ENCODE data around the gene ABCF1. TPM values are rescaled to one million over a fixed set of nuclear protein-coding genes. Genes with fewer than 3 reads are reported as not detected.

ABCF1 gene
- total RNA-seq, 2 experiments from 2014 or later: 86.1 to 88.0 TPM

DNA sequence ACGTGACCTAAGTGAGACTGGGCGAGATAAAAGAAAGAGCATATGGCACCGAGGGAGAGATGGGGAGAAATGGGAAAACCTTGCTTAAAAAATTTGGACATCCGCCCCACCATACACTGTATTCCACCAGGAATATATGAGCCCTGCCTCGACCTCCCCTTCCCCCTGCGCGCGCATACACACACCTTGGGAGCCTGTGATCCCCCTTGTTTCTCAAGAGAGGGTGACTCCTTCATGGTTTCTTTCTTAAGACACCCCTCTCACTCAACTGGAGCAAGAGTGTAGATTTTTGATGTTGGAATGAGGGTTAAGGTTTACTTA, 480 bp downstream of the ABCF1 start:
- ATAC-seq (ENCODE audit: poor library complexity) (no peak), DNase-seq (no peak)
- ChIA-PET CTCF (interaction anchor here (0.9 to 2.3 kb wide), 7 partner anchors 27 to 151 kb away, joined by 3 to 17 read pairs (median 7); no protein-coding TSS in a partner anchor), POLR2A (interaction anchor here (0.6 to 3.2 kb wide), 29 partner anchors 11 to 819 kb away, joined by 3 to 106 read pairs (median 5); partner anchors contain the start of genes GNL1, MDC1, MRPS18B and PPP1R10)
- Histone ChIP-seq H3K27ac (ENCODE audit: low read depth in 1 of 2, low read length in 2 of 2) (peak overlapping the region; percentile 94 to 98), H3K27me3 (ENCODE audit: control insufficient read depth in 1 of 2, insufficient read depth in 2 of 2, low read length in 2 of 2) (no peaks in the 10 kb centered on the region), H3K36me3 (ENCODE audit: insufficient read depth, low read length) (peaks cover 13% of the 10 kb centered on the region), H3K4me1 (ENCODE audit: insufficient read depth, low read length) (peaks cover 47% of the 10 kb centered on the region), H3K4me3 (ENCODE audit: low read length) (peak overlapping the region; percentile 82), H3K9me3 (ENCODE audit: control insufficient read depth in 1 of 2, insufficient read depth in 1 of 2, low read length in 2 of 2) (no peaks in the 10 kb centered on the region)
- H3K4me1 Mint-ChIP-seq (ENCODE audit: low read depth): peaks cover 60% of the 10 kb centered on the region
- H3K27me3 Mint-ChIP-seq: no peaks in the 10 kb centered on the region
- no peaks in the 10 kb centered on the region for H3K9me3 Mint-ChIP-seq
- H3K27ac Mint-ChIP-seq: peak overlapping the region; percentile 98
- TF ChIP-seq, protein P1, sequence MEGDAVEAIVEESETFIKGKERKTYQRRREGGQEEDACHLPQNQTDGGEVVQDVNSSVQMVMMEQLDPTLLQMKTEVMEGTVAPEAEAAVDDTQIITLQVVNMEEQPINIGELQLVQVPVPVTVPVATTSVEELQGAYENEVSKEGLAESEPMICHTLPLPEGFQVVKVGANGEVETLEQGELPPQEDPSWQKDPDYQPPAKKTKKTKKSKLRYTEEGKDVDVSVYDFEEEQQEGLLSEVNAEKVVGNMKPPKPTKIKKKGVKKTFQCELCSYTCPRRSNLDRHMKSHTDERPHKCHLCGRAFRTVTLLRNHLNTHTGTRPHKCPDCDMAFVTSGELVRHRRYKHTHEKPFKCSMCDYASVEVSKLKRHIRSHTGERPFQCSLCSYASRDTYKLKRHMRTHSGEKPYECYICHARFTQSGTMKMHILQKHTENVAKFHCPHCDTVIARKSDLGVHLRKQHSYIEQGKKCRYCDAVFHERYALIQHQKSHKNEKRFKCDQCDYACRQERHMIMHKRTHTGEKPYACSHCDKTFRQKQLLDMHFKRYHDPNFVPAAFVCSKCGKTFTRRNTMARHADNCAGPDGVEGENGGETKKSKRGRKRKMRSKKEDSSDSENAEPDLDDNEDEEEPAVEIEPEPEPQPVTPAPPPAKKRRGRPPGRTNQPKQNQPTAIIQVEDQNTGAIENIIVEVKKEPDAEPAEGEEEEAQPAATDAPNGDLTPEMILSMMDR (IDR thresholded peaks at IDR 0.05): no peak
- peaks cover 46% of the 10 kb centered on the region for H3K36me3 Mint-ChIP-seq (ENCODE audit: low read depth)
- intact Hi-C loops (cut with DNase I, micrococcal nuclease): loop anchor here (1.0 to 10.0 kb wide), 9 partner anchors 14 to 1091 kb away; partner anchors contain the start of genes C6orf47 (in 1 of the 2), GNL1 (in 1 of the 2), GPANK1 (in 1 of the 2) and PRR3 (in 1 of the 2)
- H3K4me3 Mint-ChIP-seq: peak overlapping the region; percentile 100

DNA sequence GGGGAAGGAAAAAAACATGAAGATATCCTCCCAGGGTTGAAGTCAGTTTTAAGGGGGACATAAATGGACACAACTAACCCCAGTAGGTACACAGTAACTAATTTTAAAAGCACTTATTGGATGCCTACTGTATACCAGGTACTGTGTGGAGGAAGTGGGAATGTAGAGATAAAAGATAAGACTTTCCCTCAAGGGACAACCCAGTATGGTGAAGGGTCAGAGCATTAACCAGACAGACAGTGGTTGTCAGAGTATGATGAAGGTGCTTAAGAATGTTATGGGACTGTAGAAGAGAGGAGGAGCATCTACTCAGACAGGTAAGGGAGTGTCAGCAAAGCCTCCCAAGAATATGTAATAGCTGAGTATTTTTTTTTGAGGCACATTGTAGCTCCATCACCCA, 906 bp downstream of the ABCF1 start:
- Histone ChIP-seq H3K9me3 (ENCODE audit: control insufficient read depth in 1 of 2, insufficient read depth in 1 of 2, low read length in 2 of 2) (no peaks in the 10 kb centered on the region), H3K4me3 (ENCODE audit: low read length) (peak overlapping the region; percentile 82), H3K36me3 (ENCODE audit: insufficient read depth, low read length) (peaks cover 17% of the 10 kb centered on the region), H3K27ac (ENCODE audit: low read depth in 1 of 2, low read length in 2 of 2) (peak overlapping the region; percentile 94 to 98), H3K27me3 (ENCODE audit: control insufficient read depth in 1 of 2, insufficient read depth in 2 of 2, low read length in 2 of 2) (no peaks in the 10 kb centered on the region), H3K4me1 (ENCODE audit: insufficient read depth, low read length) (peaks cover 47% of the 10 kb centered on the region)
- no peak for DNase-seq
- Mint-ChIP-seq H3K4me1 (ENCODE audit: low read depth) (peaks cover 62% of the 10 kb centered on the region), H3K36me3 (ENCODE audit: low read depth) (peaks cover 50% of the 10 kb centered on the region), H3K9me3 (no peaks in the 10 kb centered on the region), H3K4me3 (peak overlapping the region; percentile 100), H3K27me3 (no peaks in the 10 kb centered on the region), H3K27ac (peak overlapping the region; percentile 98)
- intact Hi-C loops (cut with DNase I, micrococcal nuclease): loop anchor here in 1 of 2 experiments (1.0 to 10.0 kb wide), 4 partner anchors 41 to 1090 kb away; partner anchors contain the start of genes C6orf47, GPANK1, TRIM26 and TUBB
- CTCF ChIA-PET: interaction anchor here (2.0 kb wide), 1 partner anchor 30 kb away, joined by 14 read pairs; no protein-coding TSS in a partner anchor
- TF ChIP-seq, protein P1 (IDR thresholded peaks at IDR 0.05): no peak
- no peak for ATAC-seq (ENCODE audit: poor library complexity)
- POLR2A ChIA-PET: interaction anchor here (0.6 kb wide), 1 partner anchor 43 kb away, joined by 5 read pairs; no protein-coding TSS in a partner anchor

DNA sequence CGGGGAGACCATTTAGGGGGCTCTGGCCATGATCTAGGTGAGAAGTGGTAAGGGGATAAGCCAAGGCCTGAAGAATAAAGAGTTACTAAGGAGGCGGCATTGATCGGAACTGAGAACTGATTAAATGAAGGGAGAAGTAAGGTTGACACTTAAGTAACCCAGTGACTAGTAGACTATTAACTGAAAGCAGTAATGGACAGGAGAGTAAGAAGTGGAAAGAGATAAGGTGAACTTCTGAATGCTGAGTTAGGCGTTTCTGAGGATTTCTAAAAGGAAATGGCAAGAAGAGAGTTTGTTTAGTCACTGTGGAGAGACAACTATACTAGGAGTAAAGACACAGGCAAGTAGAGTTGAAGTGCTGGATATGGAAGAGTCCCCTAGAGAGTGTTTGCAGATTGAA, 1.9 kb downstream of the ABCF1 start:
- no peak overlapping the region for H3K27ac ChIP-seq (ENCODE audit: low read depth in 1 of 2, low read length in 2 of 2)
- H3K4me1 ChIP-seq (ENCODE audit: insufficient read depth, low read length): peaks cover 47% of the 10 kb centered on the region
- no peaks in the 10 kb centered on the region for H3K9me3 Mint-ChIP-seq
- intact Hi-C loops (cut with DNase I, micrococcal nuclease): loop anchor here in 1 of 2 experiments (5.0 to 10.0 kb wide), 3 partner anchors 149 to 1089 kb away; partner anchors contain the start of genes C6orf47, GPANK1, TRIM26 and TUBB
- H3K4me3 Mint-ChIP-seq: peak overlapping the region; percentile 100
- H3K36me3 Mint-ChIP-seq (ENCODE audit: low read depth): peaks cover 60% of the 10 kb centered on the region
- H3K4me1 Mint-ChIP-seq (ENCODE audit: low read depth): peaks cover 62% of the 10 kb centered on the region
- no peaks in the 10 kb centered on the region for H3K9me3 ChIP-seq (ENCODE audit: control insufficient read depth in 1 of 2, insufficient read depth in 1 of 2, low read length in 2 of 2)
- ChIA-PET CTCF (interaction anchor here (1.3 kb wide), 1 partner anchor 28 kb away, joined by 4 read pairs; no protein-coding TSS in a partner anchor), POLR2A (interaction anchor here (0.6 to 0.9 kb wide), 2 partner anchors 25 to 31 kb away, joined by 4 read pairs; no protein-coding TSS in a partner anchor)
- no peaks in the 10 kb centered on the region for H3K27me3 ChIP-seq (ENCODE audit: control insufficient read depth in 1 of 2, insufficient read depth in 2 of 2, low read length in 2 of 2)
- DNase-seq (no peak), ATAC-seq (ENCODE audit: poor library complexity) (no peak)
- peaks cover 27% of the 10 kb centered on the region for H3K36me3 ChIP-seq (ENCODE audit: insufficient read depth, low read length)
- peak overlapping the region; percentile 98 for H3K27ac Mint-ChIP-seq
- no peaks in the 10 kb centered on the region for H3K27me3 Mint-ChIP-seq
- no peak overlapping the region for H3K4me3 ChIP-seq (ENCODE audit: low read length)
- TF ChIP-seq, protein P1 (IDR thresholded peaks at IDR 0.05): no peak
